HUDEP-2 (cell line): ENCODE measurements around the gene ASTN2.

ENCODE experiments used
- DNase-seq, 76 experiments: peaks; one replicate each; lab custom pipeline; 2025; ENCODE audit not compliant: unreplicated experiment in 76 of 76; lab: John Stamatoyannopoulos, UW

The ASTN2 gene

DNA sequence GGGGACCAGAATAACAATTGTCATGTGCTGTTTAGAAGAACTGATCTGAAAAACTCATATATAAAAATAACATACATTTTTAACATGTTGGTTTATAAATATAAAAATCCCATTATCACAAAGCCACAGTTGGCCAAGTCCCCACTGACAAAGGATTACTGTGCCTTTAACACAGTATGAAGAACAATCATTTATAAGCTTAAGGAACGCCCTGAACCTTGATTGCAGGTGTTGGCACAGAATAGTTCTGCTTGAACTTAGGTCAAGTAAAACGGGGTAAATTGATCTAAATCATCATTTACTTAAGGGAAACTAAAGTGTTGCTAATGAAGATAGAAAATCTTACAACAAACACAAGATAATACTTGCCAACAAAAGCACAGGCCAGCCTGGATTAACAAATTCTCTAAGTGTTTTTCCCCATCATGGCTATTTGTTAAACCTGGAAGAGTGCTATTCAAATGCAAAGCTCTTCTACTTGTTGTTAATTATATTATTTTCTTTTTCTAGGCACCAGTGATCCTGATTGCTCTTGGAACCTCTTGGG is 46.1 kb downstream of the ASTN2 start:
- DNase-seq, result no peak

DNA sequence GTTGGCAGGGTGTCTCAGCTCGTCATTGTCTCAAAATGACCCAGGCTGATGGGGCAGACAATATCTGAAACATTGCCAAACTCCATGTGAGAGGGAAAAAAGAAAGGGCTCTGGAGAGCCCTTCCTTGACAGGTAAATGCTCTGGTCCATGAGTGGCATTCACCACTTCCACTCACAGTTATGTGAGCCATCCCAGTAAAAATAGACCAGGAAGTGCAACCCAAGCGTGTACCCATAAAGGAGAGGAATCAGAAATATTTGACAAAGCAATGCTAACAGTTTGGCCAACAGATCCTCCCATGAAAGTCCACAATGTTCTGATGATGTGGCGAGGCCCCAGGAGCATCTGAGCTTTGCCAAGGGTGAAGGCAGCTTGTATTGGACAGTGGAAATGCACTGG is 49.4 kb downstream of the ASTN2 start:
- DNase-seq, result no peak

- DNase-seq, result no peak
These were observed 51.9 kb downstream of the ASTN2 start for GRCh38 chr9:117363006-117363405.

GRCh38 chr9:117359910-117360309 is 54.9 kb downstream of the ASTN2 start:
- DNase-seq, result no peak

- no peak for DNase-seq
These were observed 59.3 kb downstream of the ASTN2 start for GRCh38 chr9:117355542-117355941.

GRCh38 chr9:117354997-117355396 is 59.9 kb downstream of the ASTN2 start:
- no peak for DNase-seq

GRCh38 chr9:117354244-117354847 is 60.5 kb downstream of the ASTN2 start:
- no peak for DNase-seq

- DNase-seq, result peak in 1 of 76 experiments; percentile 0
These were observed 69.8 kb downstream of the ASTN2 start for GRCh38 chr9:117344892-117345660.

DNA sequence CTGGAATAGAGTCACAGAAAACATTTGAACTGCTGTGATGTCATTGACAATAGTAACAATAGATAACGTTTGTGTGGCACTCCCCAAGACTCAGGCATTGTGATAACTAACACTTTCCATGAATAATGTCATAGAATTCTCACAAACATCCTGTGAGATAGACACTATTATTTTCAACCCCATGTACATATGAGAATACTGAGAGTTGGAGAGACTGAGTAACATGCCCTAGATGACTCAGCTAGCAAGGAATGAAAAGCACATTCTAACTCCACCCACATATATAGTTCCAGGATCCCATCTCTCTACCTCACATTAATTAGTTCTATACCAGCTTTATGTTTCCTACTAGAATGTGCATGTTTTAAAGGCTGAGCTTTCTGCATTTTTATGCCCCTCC is 71.4 kb downstream of the ASTN2 start:
- no peak for DNase-seq

- DNase-seq, result no peak
These were observed 73.7 kb downstream of the ASTN2 start for GRCh38 chr9:117341151-117341550.

- DNase-seq, result no peak
These were observed 74.4 kb downstream of the ASTN2 start for GRCh38 chr9:117340422-117340821.

DNA sequence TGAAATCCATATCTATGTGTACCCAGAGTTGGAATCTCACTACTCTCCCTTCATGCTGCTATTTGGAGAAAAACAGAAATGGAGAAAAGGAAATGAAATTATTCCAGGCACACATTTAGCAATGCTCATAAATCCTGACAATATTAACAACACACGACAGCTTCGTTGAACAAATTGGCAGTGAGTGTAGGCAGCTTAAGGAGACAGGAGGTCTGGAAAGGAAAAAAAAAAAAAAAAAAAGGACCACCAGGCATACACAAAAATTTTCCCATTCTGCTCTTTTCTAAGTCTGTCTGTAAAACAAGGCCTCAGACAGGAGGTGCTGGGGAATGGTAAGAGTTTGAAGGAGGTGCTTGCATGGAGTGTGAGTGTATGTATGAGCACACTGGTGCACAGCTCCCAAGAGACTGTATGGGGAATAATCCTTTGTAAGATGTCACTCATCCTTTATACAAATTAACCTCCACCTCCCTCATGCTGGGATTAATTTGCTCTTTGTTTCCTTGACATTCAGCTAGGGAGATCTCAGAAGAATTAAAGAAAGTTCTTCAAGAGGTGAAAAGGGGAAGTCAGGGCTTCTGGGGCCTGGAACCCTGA is 78.9 kb downstream of the ASTN2 start:
- DNase-seq, result no peak

- no peak for DNase-seq
These were observed 80.8 kb downstream of the ASTN2 start for GRCh38 chr9:117334101-117334500.

DNA sequence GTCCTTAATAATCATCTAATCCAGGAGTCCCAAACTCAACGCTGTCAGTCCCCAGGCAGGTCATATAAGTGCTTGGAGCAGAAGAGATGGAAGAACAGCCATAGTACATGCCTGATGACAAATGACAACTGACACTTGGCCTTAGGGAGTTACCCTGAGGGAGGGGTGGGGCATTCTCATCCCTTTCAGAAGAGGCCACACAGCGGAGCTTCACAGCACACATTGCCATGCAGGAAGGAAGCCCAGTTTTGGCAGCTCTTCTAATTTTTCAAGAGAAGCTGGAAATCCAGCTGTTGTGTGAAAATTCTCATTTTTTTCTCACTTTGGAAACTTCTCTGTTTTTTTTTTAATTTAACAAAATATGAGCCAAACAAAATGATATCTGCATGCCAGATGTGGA is 89.0 kb downstream of the ASTN2 start:
- DNase-seq, result no peak

DNA sequence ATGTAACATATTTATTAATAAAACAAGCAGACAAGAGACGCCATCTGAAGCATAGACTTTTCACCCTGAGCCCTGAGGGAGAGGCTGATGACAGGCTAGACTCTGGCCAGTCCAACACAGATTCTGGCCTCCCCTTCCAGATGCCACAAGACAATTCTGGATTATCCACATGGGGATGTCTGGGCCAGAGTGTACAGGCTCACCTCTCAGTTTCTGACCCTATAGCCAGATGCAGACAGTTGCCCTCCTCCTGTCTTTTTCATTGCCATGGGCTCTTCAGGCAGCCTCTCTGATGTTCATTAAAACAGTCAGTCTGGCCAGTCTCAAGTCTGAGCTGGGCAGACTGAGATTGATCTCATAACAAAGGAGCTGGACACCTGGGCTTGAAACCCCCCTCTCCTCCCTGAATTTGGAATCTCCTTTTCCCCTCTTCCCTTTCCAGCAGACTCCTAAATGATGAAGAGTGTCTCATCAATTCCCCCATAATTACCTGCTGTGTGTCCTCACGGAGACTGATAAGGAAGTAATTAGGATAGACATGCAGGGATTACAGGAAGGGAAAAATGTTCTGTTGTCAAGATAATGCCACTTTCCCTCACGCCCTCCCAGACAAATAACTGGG is 89.6 kb downstream of the ASTN2 start:
- DNase-seq, result no peak

- no peak for DNase-seq
These were observed 91.5 kb downstream of the ASTN2 start for GRCh38 chr9:117323390-117323789.

- DNase-seq, result no peak
These were observed 97.7 kb downstream of the ASTN2 start for GRCh38 chr9:117317192-117317591.

DNA sequence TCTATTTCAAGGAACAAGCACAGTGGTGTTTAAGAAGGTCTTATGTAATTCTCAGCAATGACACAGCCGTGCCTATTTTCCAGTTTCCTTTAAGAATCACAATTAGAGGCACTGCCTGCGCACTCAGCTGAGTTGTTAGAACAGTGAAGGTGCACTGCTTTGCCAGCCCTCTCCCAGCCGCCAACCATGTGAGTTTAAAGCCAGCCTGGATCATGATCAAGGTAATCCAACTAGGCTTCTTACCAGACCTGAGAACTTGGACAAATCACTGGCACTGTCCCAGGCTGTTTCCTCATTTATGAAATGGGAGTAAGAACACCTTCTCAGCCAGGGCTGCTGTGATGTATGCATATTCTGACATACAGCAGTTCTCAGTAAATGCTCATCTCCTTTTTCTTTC is 99.6 kb downstream of the ASTN2 start:
- no peak for DNase-seq

GRCh38 chr9:117313989-117314388 is 100.9 kb downstream of the ASTN2 start:
- no peak for DNase-seq

GRCh38 chr9:117307701-117308100 is 107.2 kb downstream of the ASTN2 start:
- DNase-seq, result no peak

GRCh38 chr9:117306032-117306431 is 108.8 kb downstream of the ASTN2 start:
- no peak for DNase-seq
